ENCODE data around the gene AMDHD2. TPM values are rescaled to one million over a fixed set of nuclear protein-coding genes. Genes with fewer than 3 reads are reported as not detected.

Gene AMDHD2
- total RNA-seq, 1 donor from 2014 or later = 53.4 TPM

DNA sequence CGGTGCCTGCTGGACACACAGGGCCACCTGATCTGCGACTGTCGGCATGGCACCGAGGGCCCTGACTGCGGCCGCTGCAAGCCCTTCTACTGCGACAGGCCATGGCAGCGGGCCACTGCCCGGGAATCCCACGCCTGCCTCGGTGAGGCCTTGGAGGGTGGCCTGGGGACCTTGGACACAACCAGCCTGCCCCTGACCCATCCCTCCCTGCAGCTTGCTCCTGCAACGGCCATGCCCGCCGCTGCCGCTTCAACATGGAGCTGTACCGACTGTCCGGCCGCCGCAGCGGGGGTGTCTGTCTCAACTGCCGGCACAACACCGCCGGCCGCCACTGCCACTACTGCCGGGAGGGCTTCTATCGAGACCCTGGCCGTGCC, 47.7 kb upstream of the AMDHD2 start:
- Histone ChIP-seq H3K27me3 (ENCODE audit: low read depth) (peaks cover 56% of the 10 kb centered on the region), H3K27ac (no peak overlapping the region), H3K9me3 (no peaks in the 10 kb centered on the region), H3K4me3 (no peak overlapping the region), H3K36me3 (no peaks in the 10 kb centered on the region), H3K4me1 (peaks cover 58% of the 10 kb centered on the region)
- DNase-seq = no peak
- no peak for ATAC-seq
- TF ChIP-seq, protein P1, sequence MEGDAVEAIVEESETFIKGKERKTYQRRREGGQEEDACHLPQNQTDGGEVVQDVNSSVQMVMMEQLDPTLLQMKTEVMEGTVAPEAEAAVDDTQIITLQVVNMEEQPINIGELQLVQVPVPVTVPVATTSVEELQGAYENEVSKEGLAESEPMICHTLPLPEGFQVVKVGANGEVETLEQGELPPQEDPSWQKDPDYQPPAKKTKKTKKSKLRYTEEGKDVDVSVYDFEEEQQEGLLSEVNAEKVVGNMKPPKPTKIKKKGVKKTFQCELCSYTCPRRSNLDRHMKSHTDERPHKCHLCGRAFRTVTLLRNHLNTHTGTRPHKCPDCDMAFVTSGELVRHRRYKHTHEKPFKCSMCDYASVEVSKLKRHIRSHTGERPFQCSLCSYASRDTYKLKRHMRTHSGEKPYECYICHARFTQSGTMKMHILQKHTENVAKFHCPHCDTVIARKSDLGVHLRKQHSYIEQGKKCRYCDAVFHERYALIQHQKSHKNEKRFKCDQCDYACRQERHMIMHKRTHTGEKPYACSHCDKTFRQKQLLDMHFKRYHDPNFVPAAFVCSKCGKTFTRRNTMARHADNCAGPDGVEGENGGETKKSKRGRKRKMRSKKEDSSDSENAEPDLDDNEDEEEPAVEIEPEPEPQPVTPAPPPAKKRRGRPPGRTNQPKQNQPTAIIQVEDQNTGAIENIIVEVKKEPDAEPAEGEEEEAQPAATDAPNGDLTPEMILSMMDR (IDR thresholded peaks at IDR 0.05) = no peak
- intact Hi-C loops (cut with DNase I) = no loop called here

DNA sequence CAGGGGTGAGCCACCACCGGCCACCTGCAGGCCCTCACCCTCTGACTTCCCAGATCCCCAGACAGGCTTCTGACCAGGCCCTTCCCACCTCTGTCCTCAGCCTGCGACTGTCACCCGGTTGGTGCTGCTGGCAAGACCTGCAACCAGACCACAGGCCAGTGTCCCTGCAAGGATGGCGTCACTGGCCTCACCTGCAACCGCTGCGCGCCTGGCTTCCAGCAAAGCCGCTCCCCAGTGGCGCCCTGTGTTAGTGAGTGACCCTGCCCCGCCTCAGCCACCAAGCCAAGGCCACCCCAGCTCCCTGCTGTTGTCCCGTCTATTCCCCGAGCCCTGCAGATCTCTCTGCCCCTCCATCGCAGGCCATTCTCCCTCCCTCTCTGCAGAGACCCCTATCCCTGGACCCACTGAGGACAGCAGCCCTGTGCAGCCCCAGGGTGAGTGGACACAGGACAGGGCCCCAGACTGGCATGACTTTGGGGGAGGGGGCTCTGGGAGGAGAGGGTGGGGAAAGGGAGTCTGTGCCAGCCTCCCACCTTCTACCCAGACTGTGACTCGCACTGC, 47.2 kb upstream of the AMDHD2 start:
- DNase-seq (no peak), ATAC-seq (no peak)
- H3K4me3 ChIP-seq = peak overlapping the region; percentile 84
- H3K27ac ChIP-seq = no peak overlapping the region
- peaks cover 52% of the 10 kb centered on the region for H3K27me3 ChIP-seq (ENCODE audit: low read depth)
- no peaks in the 10 kb centered on the region for H3K36me3 ChIP-seq
- H3K9me3 ChIP-seq = no peaks in the 10 kb centered on the region
- TF ChIP-seq, protein P1 (IDR thresholded peaks at IDR 0.05) = no peak
- intact Hi-C loops (cut with DNase I) = no loop called here
- peaks cover 53% of the 10 kb centered on the region for H3K4me1 ChIP-seq

DNA sequence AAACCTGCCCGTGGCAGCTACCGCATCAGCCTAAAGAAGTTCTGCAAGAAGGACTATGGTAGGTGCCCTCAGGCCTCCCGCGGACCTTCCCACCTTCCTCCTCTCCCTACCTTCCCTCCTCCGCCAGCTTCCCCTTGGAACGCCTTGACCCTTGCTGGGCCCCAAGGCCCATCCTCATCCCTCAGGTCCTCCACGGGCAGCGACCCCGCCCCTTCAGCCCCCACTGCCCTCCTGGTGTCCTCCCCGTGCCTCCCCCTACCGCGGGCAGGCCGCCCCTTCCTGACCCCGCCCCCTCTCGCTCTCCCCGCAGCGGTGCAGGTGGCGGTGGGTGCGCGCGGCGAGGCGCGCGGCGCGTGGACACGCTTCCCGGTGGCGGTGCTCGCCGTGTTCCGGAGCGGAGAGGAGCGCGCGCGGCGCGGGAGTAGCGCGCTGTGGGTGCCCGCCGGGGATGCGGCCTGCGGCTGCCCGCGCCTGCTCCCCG, 46.7 kb upstream of the AMDHD2 start:
- Histone ChIP-seq H3K27me3 (ENCODE audit: low read depth) (peaks cover 47% of the 10 kb centered on the region), H3K4me3 (peak overlapping the region; percentile 84), H3K27ac (no peak overlapping the region), H3K4me1 (peaks cover 48% of the 10 kb centered on the region), H3K9me3 (no peaks in the 10 kb centered on the region), H3K36me3 (no peaks in the 10 kb centered on the region)
- no peak for ATAC-seq
- TF ChIP-seq, protein P1 (IDR thresholded peaks at IDR 0.05) = no peak
- intact Hi-C loops (cut with DNase I) = no loop called here
- no peak for DNase-seq

DNA sequence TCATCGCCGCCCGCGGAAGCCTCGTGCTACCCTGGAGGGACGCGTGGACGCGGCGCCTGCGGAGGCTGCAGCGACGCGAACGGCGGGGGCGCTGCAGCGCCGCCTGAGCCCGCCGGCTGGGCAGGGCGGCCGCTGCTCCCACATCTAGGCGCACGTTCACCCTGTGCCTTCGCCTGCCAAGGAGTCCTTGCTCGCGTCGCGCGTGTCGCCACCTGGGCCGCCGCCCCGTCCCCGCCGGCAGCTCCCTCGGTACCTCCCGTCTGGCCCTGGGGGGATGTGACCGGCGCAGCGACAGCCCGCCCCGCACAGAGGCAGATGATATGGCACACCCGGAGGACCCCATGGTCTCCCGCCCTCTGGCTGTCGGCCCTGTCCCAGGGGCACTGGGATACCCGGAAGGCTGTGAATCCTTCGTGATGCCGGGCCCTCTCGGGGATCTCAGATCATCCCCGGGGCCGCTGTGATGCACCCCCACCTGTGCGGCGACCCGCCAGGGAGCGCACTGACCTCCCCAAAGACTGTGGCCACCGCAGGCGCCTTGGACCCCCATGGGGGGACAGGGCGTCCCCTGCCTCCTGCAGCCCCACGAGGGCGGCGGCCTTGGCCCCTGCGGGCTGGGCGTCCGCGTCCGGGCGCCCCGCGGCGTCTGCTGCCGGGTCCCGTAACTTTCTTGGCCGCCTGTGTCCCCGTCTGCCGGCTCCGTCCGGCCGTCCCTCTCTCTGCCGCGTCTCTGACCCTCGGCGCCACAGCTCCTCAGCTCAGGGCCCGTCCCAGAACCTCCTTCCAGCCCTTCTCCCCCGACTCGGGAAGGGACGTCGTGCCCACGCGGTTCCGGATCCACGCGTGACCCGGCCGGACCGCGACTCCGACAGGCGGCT, 45.9 kb upstream of the AMDHD2 start:
- TF ChIP-seq, protein P1 (IDR thresholded peaks at IDR 0.05) = peak; percentile 45
- peaks cover 39% of the 10 kb centered on the region for H3K27me3 ChIP-seq (ENCODE audit: low read depth)
- H3K4me1 ChIP-seq = peaks cover 40% of the 10 kb centered on the region
- intact Hi-C loops (cut with DNase I) = no loop called here
- peak overlapping the region; percentile 84 for H3K4me3 ChIP-seq
- peak; percentile 74 to 76 for ATAC-seq
- H3K27ac ChIP-seq = peak overlapping the region; percentile 84
- no peaks in the 10 kb centered on the region for H3K36me3 ChIP-seq
- no peaks in the 10 kb centered on the region for H3K9me3 ChIP-seq
- peak; percentile 69 for DNase-seq

DNA sequence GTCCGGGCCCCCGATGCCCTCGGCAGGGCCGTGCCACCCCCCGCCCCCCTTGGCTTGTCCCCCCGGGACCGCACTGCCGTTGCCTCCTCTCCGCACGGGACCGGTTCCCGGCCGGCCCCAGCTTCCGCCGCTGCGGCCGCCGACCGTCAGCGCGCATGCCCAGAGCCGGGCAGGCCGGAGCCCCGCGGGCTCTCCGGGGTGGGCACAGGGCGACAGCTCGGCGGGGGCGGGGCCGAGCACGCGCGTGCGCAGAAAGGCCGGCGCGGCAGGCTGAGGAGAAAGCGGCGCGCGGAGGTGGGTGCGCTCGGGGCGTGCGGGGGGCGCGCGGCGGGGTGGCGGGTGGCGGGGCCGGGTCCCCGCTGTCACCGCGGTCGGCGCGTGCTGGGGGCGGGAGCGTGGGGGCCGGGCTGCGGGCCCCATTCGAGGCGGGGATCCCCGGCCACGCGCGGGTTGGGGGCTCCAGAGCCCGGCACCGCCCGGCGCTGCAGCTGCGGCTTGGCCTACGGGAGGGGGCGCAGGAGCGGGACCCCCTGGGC, 45.2 kb upstream of the AMDHD2 start, which contains the start of gene TBC1D24:
Gene TBC1D24, plus strand, starts transcription at position 251 of the 536 bp plus-strand sequence. CDS start 21,022 bp downstream, outside the sequence.
- ATAC-seq = peak; percentile 91 to 94
- intact Hi-C loops (cut with DNase I) = no loop called here
- peaks cover 34% of the 10 kb centered on the region for H3K4me1 ChIP-seq
- H3K9me3 ChIP-seq = no peaks in the 10 kb centered on the region
- DNase-seq = peak; percentile 89
- peak within 1 kb of the TSS; percentile 84 for H3K4me3 ChIP-seq
- H3K27me3 ChIP-seq (ENCODE audit: low read depth) = peaks cover 32% of the 10 kb centered on the region
- TF ChIP-seq, protein P1 (IDR thresholded peaks at IDR 0.05) = no peak
- peak within 1 kb of the TSS; percentile 84 for H3K27ac ChIP-seq
- H3K36me3 ChIP-seq = no peaks in the 10 kb centered on the region
